WTC11 (cell line): Measurements from ENCODE around the gene SGMS1. TPM values are rescaled to one million over a fixed set of nuclear protein-coding genes. Genes with fewer than 3 reads are reported as not detected.

ENCODE experiments used
- ATAC-seq: fragments of 200-7000 bp; cut with Tn5 transposase; 2 replicates; pipeline ENCODE4 v1.10.0; 2021; ENCODE audit warnings: mild to moderate bottlenecking, moderate library complexity
- CTCF ChIA-PET: fragments of 300-600 bp; sonication (Branson Sonifier 250); formaldehyde crosslinking; loops from one replicate; lab custom pipeline; 2021; ENCODE audit warnings: antibody characterized with exemption; lab: Charles Lee
- POLR2A ChIA-PET: fragments of 350-600 bp; sonication (Branson Sonifier 250); formaldehyde crosslinking; loops from one replicate; lab custom pipeline; 2021; ENCODE audit warnings: antibody characterized with exemption; lab: Charles Lee
- DNase-seq: peaks from one replicate; pipeline ENCODE4 v3.0.0; 2021; ENCODE audit warnings: low spot score
- H3K27ac Mint-ChIP-seq: 2 replicates; pipeline ENCODE4 v1.8.0; 2021; ENCODE audit warnings: mixed read lengths
- H3K27me3 Mint-ChIP-seq: 2 replicates; pipeline ENCODE4 v1.8.0; 2021; ENCODE audit warnings: low read depth, mild to moderate bottlenecking, moderate library complexity, mixed read lengths
- H3K36me3 Mint-ChIP-seq: 2 replicates; pipeline ENCODE4 v1.8.0; 2021; ENCODE audit warnings: mixed read lengths
- H3K4me1 Mint-ChIP-seq: 2 replicates; pipeline ENCODE4 v1.8.0; 2022; ENCODE audit warnings: mixed read lengths
- H3K4me3 Mint-ChIP-seq: 2 replicates; pipeline ENCODE4 v1.8.0; 2021; ENCODE audit warnings: mild to moderate bottlenecking, moderate library complexity, mixed read lengths
- H3K9me3 Mint-ChIP-seq: 2 replicates; pipeline ENCODE4 v1.8.0; 2021; ENCODE audit warnings: mixed read lengths
- AR ChIP-seq: fragments of 250-450 bp; sonication (Bioruptor Pico); IDR thresholded peaks from 2 replicates; pipeline ENCODE4 v1.9.0; 2021; ENCODE audit warnings: mild to moderate bottlenecking
- ATF6 ChIP-seq: sonication (generic); formaldehyde crosslinking; IDR thresholded peaks from 2 replicates; pipeline ENCODE4 v1.8.1; 2023; ENCODE audit warnings: mild to moderate bottlenecking, missing genetic modification reagents
- ERG ChIP-seq: fragments of 250-450 bp; sonication (Bioruptor Pico); IDR thresholded peaks from 2 replicates; pipeline ENCODE4 v1.8.0; 2021; ENCODE audit warnings: mild to moderate bottlenecking
- ESRRA ChIP-seq: sonication (generic); formaldehyde crosslinking; IDR thresholded peaks from 2 replicates; pipeline ENCODE4 v1.8.1; 2022; ENCODE audit warnings: mild to moderate bottlenecking, missing genetic modification reagents, borderline replicate concordance
- ETV6 ChIP-seq: sonication (generic); formaldehyde crosslinking; IDR thresholded peaks from 2 replicates; pipeline ENCODE4 v1.8.1; 2022; ENCODE audit warnings: mild to moderate bottlenecking, missing genetic modification reagents
- IRF2 ChIP-seq: sonication (generic); formaldehyde crosslinking; IDR thresholded peaks from 2 replicates; pipeline ENCODE4 v1.8.0; 2022; ENCODE audit warnings: low read depth, missing genetic modification reagents, borderline replicate concordance
- MAX ChIP-seq: sonication (generic); formaldehyde crosslinking; IDR thresholded peaks from 2 replicates; pipeline ENCODE4 v1.8.0; 2022; ENCODE audit warnings: mild to moderate bottlenecking, missing genetic modification reagents
- MYBL2 ChIP-seq: sonication (generic); formaldehyde crosslinking; IDR thresholded peaks from 2 replicates; pipeline ENCODE4 v1.8.1; 2023; ENCODE audit warnings: mild to moderate bottlenecking, moderate library complexity, missing genetic modification reagents
- OVOL2 ChIP-seq: fragments of 250-450 bp; sonication (Bioruptor Pico); IDR thresholded peaks from 2 replicates; pipeline ENCODE4 v1.9.0; 2021; ENCODE audit warnings: mild to moderate bottlenecking, borderline replicate concordance
- PRRX2 ChIP-seq: fragments of 250-450 bp; sonication (Bioruptor Pico); IDR thresholded peaks from 2 replicates; pipeline ENCODE4 v1.8.0; 2021; ENCODE audit warnings: mild to moderate bottlenecking
- RORB ChIP-seq: fragments of 250-450 bp; sonication (Bioruptor Pico); IDR thresholded peaks from 2 replicates; pipeline ENCODE4 v1.9.0; 2021; ENCODE audit warnings: mild to moderate bottlenecking
- SOX15 ChIP-seq: fragments of 250-450 bp; sonication (Bioruptor Pico); IDR thresholded peaks from 2 replicates; pipeline ENCODE4 v1.9.0; 2021; ENCODE audit warnings: mild to moderate bottlenecking
- ZMAT4 ChIP-seq: fragments of 250-450 bp; sonication (Bioruptor Pico); IDR thresholded peaks from 2 replicates; pipeline ENCODE4 v1.9.0; 2021; ENCODE audit warnings: mild to moderate bottlenecking
- ZNF232 ChIP-seq: sonication (generic); formaldehyde crosslinking; IDR thresholded peaks from 2 replicates; pipeline ENCODE4 v1.8.0; 2022; ENCODE audit warnings: mild to moderate bottlenecking, missing genetic modification reagents
- total RNA-seq: library from RNA; stranded (reverse); gene quantifications from 3 replicates; pipeline ENCODE4 v1.2.3, GENCODE V29; 2021

SGMS1 gene
- total RNA-seq, 1 experiment from 2014 or later, result 13.2 TPM

- no peak overlapping the region for H3K27ac Mint-ChIP-seq
- H3K4me3 Mint-ChIP-seq, result no peak overlapping the region
- CTCF ChIA-PET, result no interaction called here
- ATAC-seq, result no peak
- H3K27me3 Mint-ChIP-seq, result no peaks in the 10 kb centered on the region
- no peak for DNase-seq
- H3K36me3 Mint-ChIP-seq, result no peaks in the 10 kb centered on the region
- TF ChIP-seq ZMAT4 (CRISPR knock-in tag) (no peak), ESRRA (no peak)
- TF ChIP-seq, all 79 proteins: peak for 0
- POLR2A ChIA-PET, result no interaction called here
- no peaks in the 10 kb centered on the region for H3K9me3 Mint-ChIP-seq
- peaks cover 53% of the 10 kb centered on the region for H3K4me1 Mint-ChIP-seq
These were observed 13.4 kb downstream of the SGMS1 start for GRCh38 chr10:50610368-50610767.

GRCh38 chr10:50607356-50607925, 16.3 kb downstream of the SGMS1 start:
- H3K4me1 Mint-ChIP-seq, result peaks cover 48% of the 10 kb centered on the region
- ChIA-PET CTCF (interaction anchor here (1.1 kb wide), 1 partner anchor 30 kb away, joined by 3 read pairs; no protein-coding TSS in a partner anchor), POLR2A (no interaction called here)
- H3K36me3 Mint-ChIP-seq, result no peaks in the 10 kb centered on the region
- TF ChIP-seq MAX (CRISPR knock-in tag), result no peak
- no peak for TF ChIP-seq RORB (CRISPR knock-in tag)
- no peak for TF ChIP-seq IRF2 (CRISPR knock-in tag)
- no peaks in the 10 kb centered on the region for H3K27me3 Mint-ChIP-seq
- H3K9me3 Mint-ChIP-seq, result no peaks in the 10 kb centered on the region
- ATAC-seq, result no peak
- no peak overlapping the region for H3K4me3 Mint-ChIP-seq
- no peak for DNase-seq
- H3K27ac Mint-ChIP-seq, result no peak overlapping the region

GRCh38 chr10:50605951-50606270, 17.8 kb downstream of the SGMS1 start:
- H3K4me3 Mint-ChIP-seq, result no peak overlapping the region
- no peak for ATAC-seq
- H3K4me1 Mint-ChIP-seq, result peaks cover 42% of the 10 kb centered on the region
- DNase-seq, result no peak
- H3K27ac Mint-ChIP-seq, result no peak overlapping the region
- H3K36me3 Mint-ChIP-seq, result no peaks in the 10 kb centered on the region
- no peaks in the 10 kb centered on the region for H3K9me3 Mint-ChIP-seq
- TF ChIP-seq ERG (CRISPR knock-in tag), result no peak
- TF ChIP-seq SOX15 (CRISPR knock-in tag), result no peak
- TF ChIP-seq ATF6 (CRISPR knock-in tag), result no peak
- TF ChIP-seq OVOL2 (CRISPR knock-in tag), result no peak
- TF ChIP-seq MYBL2, result no peak
- no peak for TF ChIP-seq PRRX2 (CRISPR knock-in tag)
- no peak for TF ChIP-seq ETV6 (CRISPR knock-in tag)
- no peak for TF ChIP-seq AR
- no peak for TF ChIP-seq ZNF232
- no peaks in the 10 kb centered on the region for H3K27me3 Mint-ChIP-seq
- CTCF ChIA-PET, result no interaction called here
- POLR2A ChIA-PET, result no interaction called here
